Measurements from ENCODE around the gene ABHD12B.

DNA sequence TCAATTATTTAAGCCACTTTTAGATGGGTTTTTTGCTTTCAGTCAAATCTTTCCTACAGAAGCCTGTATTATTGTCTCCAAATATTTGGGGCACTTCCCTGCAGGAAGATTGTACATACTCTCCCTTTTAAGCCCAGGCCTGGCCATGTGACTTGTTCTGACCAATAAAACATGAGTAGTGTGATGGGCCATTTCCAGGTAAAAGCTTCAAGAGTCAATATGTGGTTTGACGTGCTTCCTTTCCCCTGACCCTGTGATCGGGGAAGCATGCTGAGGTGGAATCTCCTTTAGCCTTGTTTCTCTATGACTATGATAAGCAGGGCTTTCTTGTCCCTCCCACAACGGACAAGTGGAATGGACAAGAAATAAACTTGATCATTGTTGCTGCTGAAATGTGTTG is 26.7 kb upstream of the ABHD12B start:
- TF ChIP-seq, protein P1, sequence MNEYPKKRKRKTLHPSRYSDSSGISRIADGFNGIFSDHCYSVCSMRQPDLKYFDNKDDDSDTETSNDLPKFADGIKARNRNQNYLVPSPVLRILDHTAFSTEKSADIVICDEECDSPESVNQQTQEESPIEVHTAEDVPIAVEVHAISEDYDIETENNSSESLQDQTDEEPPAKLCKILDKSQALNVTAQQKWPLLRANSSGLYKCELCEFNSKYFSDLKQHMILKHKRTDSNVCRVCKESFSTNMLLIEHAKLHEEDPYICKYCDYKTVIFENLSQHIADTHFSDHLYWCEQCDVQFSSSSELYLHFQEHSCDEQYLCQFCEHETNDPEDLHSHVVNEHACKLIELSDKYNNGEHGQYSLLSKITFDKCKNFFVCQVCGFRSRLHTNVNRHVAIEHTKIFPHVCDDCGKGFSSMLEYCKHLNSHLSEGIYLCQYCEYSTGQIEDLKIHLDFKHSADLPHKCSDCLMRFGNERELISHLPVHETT (CRISPR knock-in tag; conservative IDR thresholded peaks at IDR 0.05): no peak
- TF ChIP-seq WIZ (CRISPR knock-in tag; IDR thresholded peaks at IDR 0.05): no peak
- TF ChIP-seq, protein P2, sequence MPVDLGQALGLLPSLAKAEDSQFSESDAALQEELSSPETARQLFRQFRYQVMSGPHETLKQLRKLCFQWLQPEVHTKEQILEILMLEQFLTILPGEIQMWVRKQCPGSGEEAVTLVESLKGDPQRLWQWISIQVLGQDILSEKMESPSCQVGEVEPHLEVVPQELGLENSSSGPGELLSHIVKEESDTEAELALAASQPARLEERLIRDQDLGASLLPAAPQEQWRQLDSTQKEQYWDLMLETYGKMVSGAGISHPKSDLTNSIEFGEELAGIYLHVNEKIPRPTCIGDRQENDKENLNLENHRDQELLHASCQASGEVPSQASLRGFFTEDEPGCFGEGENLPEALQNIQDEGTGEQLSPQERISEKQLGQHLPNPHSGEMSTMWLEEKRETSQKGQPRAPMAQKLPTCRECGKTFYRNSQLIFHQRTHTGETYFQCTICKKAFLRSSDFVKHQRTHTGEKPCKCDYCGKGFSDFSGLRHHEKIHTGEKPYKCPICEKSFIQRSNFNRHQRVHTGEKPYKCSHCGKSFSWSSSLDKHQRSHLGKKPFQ (CRISPR knock-in tag; IDR thresholded peaks at IDR 0.05; ENCODE audit: insufficient replicate concordance): no peak
- TF ChIP-seq, protein P3, sequence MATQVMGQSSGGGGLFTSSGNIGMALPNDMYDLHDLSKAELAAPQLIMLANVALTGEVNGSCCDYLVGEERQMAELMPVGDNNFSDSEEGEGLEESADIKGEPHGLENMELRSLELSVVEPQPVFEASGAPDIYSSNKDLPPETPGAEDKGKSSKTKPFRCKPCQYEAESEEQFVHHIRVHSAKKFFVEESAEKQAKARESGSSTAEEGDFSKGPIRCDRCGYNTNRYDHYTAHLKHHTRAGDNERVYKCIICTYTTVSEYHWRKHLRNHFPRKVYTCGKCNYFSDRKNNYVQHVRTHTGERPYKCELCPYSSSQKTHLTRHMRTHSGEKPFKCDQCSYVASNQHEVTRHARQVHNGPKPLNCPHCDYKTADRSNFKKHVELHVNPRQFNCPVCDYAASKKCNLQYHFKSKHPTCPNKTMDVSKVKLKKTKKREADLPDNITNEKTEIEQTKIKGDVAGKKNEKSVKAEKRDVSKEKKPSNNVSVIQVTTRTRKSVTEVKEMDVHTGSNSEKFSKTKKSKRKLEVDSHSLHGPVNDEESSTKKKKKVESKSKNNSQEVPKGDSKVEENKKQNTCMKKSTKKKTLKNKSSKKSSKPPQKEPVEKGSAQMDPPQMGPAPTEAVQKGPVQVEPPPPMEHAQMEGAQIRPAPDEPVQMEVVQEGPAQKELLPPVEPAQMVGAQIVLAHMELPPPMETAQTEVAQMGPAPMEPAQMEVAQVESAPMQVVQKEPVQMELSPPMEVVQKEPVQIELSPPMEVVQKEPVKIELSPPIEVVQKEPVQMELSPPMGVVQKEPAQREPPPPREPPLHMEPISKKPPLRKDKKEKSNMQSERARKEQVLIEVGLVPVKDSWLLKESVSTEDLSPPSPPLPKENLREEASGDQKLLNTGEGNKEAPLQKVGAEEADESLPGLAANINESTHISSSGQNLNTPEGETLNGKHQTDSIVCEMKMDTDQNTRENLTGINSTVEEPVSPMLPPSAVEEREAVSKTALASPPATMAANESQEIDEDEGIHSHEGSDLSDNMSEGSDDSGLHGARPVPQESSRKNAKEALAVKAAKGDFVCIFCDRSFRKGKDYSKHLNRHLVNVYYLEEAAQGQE (IDR thresholded peaks at IDR 0.05; ENCODE audit: borderline replicate concordance in 1 of 2, low read depth in 1 of 2, low read length in 2 of 2): no peak
- no peak for TF ChIP-seq EZH2 (conservative IDR thresholded peaks at IDR 0.05; ENCODE audit: low read depth, low read length)
